Coronary artery (tissue), 2 donors: ENCODE measurements around the gene PCNX2.

Experiments used
- DNase-seq: peaks from one replicate; pipeline ENCODE4 v3.0.0-alpha.2; 2017; ENCODE audit warnings: low spot score
- H3K27ac ChIP-seq, 2 donors: fragments of 200-600 bp; sonication (generic); one replicate each; pipeline ENCODE4 v1.5.1; 2016 to 2019
- H3K4me3 ChIP-seq: fragments of 200-600 bp; sonication (generic); 2 replicates; pipeline ENCODE4 v1.5.1; 2016; ENCODE audit warnings: mild to moderate bottlenecking, moderate library complexity
- CTCF ChIP-seq: fragments of 200-600 bp; sonication (generic); IDR thresholded peaks from one replicate; pipeline ENCODE4 v1.5.1; 2019; ENCODE audit warnings: antibody characterized with exemption

Gene PCNX2

GRCh38 chr1:232944347-232944746 lies 351.2 kb downstream of the PCNX2 start:
- no peak for DNase-seq
- no peak for TF ChIP-seq CTCF
- Histone ChIP-seq H3K4me3 (no peak overlapping the region), H3K27ac (no peak overlapping the region)

GRCh38 chr1:232943679-232944252 lies 351.8 kb downstream of the PCNX2 start:
- Histone ChIP-seq H3K4me3 (no peak overlapping the region), H3K27ac (no peak overlapping the region)
- TF ChIP-seq CTCF = no peak
- DNase-seq = no peak

- no peak overlapping the region for H3K27ac ChIP-seq
- no peak overlapping the region for H3K4me3 ChIP-seq
- no peak for TF ChIP-seq CTCF
- DNase-seq = no peak
These were observed 352.9 kb downstream of the PCNX2 start for GRCh38 chr1:232942413-232943294.

GRCh38 chr1:232940262-232940661 lies 355.3 kb downstream of the PCNX2 start:
- no peak for TF ChIP-seq CTCF
- Histone ChIP-seq H3K27ac (no peak overlapping the region), H3K4me3 (no peak overlapping the region)
- no peak for DNase-seq

- TF ChIP-seq CTCF = no peak
- no peak for DNase-seq
- H3K27ac ChIP-seq = no peak overlapping the region
- no peak overlapping the region for H3K4me3 ChIP-seq
These were observed 355.8 kb downstream of the PCNX2 start for GRCh38 chr1:232939748-232940147.

- no peak for DNase-seq
- no peak for TF ChIP-seq CTCF
- no peak overlapping the region for H3K27ac ChIP-seq
- H3K4me3 ChIP-seq = no peak overlapping the region
These were observed 356.6 kb downstream of the PCNX2 start for GRCh38 chr1:232938926-232939325.
